Measurements from ENCODE around the gene ZBTB44.

ZBTB44 gene

GRCh38 chr11:130219148-130219547 lies 95.6 kb downstream of the ZBTB44 start:
- no peak for DNase-seq (ENCODE audit: low read depth)
- TF ChIP-seq CTCF (IDR thresholded peaks at IDR 0.05; ENCODE audit: insufficient read depth, low read depth, low read length, missing control alignments): no peak

GRCh38 chr11:130218501-130219070 lies 96.1 kb downstream of the ZBTB44 start:
- no peak for TF ChIP-seq CTCF (IDR thresholded peaks at IDR 0.05; ENCODE audit: insufficient read depth, low read depth, low read length, missing control alignments)
- no peak overlapping the region for H3K4me3 ChIP-seq (ENCODE audit: low read length)
- DNase-seq (ENCODE audit: low read depth): no peak

More at GRCh38 chr11:130219148-130219547, 95.6 kb downstream of the ZBTB44 start:
- H3K4me3 ChIP-seq (ENCODE audit: low read length): no peak overlapping the region

GRCh38 chr11:130217133-130218031 lies 97.3 kb downstream of the ZBTB44 start:
- no peak for DNase-seq (ENCODE audit: low read depth)
- TF ChIP-seq CTCF (IDR thresholded peaks at IDR 0.05; ENCODE audit: insufficient read depth, low read depth, low read length, missing control alignments): no peak
- no peak overlapping the region for H3K4me3 ChIP-seq (ENCODE audit: low read length)

GRCh38 chr11:130216591-130217132 lies 98.1 kb downstream of the ZBTB44 start:
- no peak for DNase-seq (ENCODE audit: low read depth)
- no peak overlapping the region for H3K4me3 ChIP-seq (ENCODE audit: low read length)
- TF ChIP-seq CTCF (IDR thresholded peaks at IDR 0.05; ENCODE audit: insufficient read depth, low read depth, low read length, missing control alignments): no peak

GRCh38 chr11:130216221-130216550 lies 98.5 kb downstream of the ZBTB44 start:
- no peak for TF ChIP-seq CTCF (IDR thresholded peaks at IDR 0.05; ENCODE audit: insufficient read depth, low read depth, low read length, missing control alignments)
- H3K4me3 ChIP-seq (ENCODE audit: low read length): no peak overlapping the region
- no peak for DNase-seq (ENCODE audit: low read depth)

- no peak for TF ChIP-seq CTCF (IDR thresholded peaks at IDR 0.05; ENCODE audit: insufficient read depth, low read depth, low read length, missing control alignments)
- no peak for DNase-seq (ENCODE audit: low read depth)
- no peak overlapping the region for H3K4me3 ChIP-seq (ENCODE audit: low read length)
Observed at GRCh38 chr11:130215531-130216220, 99.0 kb downstream of the ZBTB44 start.

Data from epithelial cell of esophagus (primary cell).